ENCODE data around the gene ZFAND5. TPM values are rescaled to one million over a fixed set of nuclear protein-coding genes. Genes with fewer than 3 reads are reported as not detected.

ZFAND5 gene
- total and polyA plus RNA-seq, 2 of the 13 experiments (the other 11 are each of a cell fraction or from before 2014, with no cell fraction given) = 53.4 to 60.2 TPM

DNA sequence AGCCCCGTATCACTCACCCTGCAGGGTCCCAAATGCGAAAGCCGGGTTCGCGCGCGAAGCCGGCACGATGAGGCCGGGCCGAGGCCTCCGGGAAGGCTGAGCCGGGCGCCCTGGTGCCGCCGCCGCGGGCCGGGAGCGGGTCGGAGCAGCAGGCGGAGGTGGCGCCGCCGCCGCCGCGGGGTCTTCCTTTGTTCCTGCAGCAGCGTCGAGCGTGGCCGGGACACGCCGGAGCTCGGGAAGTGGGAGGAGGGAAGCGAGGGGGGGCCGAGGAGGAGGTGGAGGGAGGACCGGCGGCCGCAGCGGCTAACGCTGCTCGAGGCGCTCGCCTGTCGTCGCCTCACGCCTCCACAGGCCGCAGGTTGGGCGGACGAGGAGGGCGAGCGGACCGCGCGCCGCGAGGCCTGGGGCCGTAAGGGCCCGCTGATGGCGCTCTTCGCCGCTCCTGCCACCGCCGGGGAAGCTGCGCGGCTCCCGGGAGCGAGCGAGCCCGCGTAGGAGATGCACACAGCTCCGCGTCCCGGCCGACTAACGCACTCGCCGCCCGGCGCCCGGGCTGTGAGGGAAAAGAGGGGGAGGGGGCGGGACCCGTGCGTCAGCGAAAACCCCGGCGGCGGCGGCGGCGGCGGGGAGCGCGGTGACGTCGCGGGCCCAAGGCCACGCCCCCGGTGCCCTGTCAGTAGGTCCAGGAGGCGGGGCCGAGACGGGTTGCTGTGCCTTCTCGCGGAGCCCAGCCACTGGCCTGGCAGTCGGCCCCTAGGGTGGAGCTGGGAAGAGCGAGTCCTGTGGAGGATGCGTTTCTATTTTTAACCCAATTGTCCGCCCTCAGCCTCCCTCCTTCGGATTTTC lies at the start of gene ZFAND5 (continued):
- TF ChIP-seq, protein P1, sequence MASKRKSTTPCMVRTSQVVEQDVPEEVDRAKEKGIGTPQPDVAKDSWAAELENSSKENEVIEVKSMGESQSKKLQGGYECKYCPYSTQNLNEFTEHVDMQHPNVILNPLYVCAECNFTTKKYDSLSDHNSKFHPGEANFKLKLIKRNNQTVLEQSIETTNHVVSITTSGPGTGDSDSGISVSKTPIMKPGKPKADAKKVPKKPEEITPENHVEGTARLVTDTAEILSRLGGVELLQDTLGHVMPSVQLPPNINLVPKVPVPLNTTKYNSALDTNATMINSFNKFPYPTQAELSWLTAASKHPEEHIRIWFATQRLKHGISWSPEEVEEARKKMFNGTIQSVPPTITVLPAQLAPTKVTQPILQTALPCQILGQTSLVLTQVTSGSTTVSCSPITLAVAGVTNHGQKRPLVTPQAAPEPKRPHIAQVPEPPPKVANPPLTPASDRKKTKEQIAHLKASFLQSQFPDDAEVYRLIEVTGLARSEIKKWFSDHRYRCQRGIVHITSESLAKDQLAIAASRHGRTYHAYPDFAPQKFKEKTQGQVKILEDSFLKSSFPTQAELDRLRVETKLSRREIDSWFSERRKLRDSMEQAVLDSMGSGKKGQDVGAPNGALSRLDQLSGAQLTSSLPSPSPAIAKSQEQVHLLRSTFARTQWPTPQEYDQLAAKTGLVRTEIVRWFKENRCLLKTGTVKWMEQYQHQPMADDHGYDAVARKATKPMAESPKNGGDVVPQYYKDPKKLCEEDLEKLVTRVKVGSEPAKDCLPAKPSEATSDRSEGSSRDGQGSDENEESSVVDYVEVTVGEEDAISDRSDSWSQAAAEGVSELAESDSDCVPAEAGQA (IDR thresholded peaks at IDR 0.05; ENCODE audit: low read depth) = peak; percentile 26; the same call in 1 of the 2 replicates
- TF ChIP-seq, protein P1 (CRISPR knock-in tag; IDR thresholded peaks at IDR 0.05; ENCODE audit: borderline replicate concordance) = no peak
- TF ChIP-seq ZNF558 (CRISPR knock-in tag; IDR thresholded peaks at IDR 0.05; ENCODE audit: borderline replicate concordance) (no peak), ZNF3 (CRISPR knock-in tag; IDR thresholded peaks at IDR 0.05) (no peak), TBX2 (CRISPR knock-in tag; IDR thresholded peaks at IDR 0.05; ENCODE audit: borderline replicate concordance) (peak; percentile 83), CCAR2 (optimal IDR thresholded peaks at IDR 0.05; ENCODE audit: low read depth, low read length) (no peak), MNT (IDR thresholded peaks at IDR 0.05) (no peak; the same call in 1 of the 2 replicates), STAG1 (CRISPR knock-in tag; IDR thresholded peaks at IDR 0.05) (no peak), MAFG (CRISPR knock-in tag; IDR thresholded peaks at IDR 0.05) (peak; percentile 79), KDM5A (IDR thresholded peaks at IDR 0.05; ENCODE audit: borderline replicate concordance, low read length) (no peak), DPF2 (CRISPR knock-in tag; IDR thresholded peaks at IDR 0.05; ENCODE audit: borderline replicate concordance, low read depth) (no peak), ZNF564 (CRISPR knock-in tag; IDR thresholded peaks at IDR 0.05) (peak; percentile 46; the same call in 1 of the 2 replicates), U2AF2 (IDR thresholded peaks at IDR 0.05; ENCODE audit: low read depth, low read length) (no peak), ZSCAN12 (CRISPR knock-in tag; IDR thresholded peaks at IDR 0.05) (peak; percentile 26; the same call in 1 of the 2 replicates)
- TF ChIP-seq, protein P2, sequence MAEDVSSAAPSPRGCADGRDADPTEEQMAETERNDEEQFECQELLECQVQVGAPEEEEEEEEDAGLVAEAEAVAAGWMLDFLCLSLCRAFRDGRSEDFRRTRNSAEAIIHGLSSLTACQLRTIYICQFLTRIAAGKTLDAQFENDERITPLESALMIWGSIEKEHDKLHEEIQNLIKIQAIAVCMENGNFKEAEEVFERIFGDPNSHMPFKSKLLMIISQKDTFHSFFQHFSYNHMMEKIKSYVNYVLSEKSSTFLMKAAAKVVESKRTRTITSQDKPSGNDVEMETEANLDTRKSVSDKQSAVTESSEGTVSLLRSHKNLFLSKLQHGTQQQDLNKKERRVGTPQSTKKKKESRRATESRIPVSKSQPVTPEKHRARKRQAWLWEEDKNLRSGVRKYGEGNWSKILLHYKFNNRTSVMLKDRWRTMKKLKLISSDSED (CRISPR knock-in tag; IDR thresholded peaks at IDR 0.05) = no peak
- TF ChIP-seq, protein P3, sequence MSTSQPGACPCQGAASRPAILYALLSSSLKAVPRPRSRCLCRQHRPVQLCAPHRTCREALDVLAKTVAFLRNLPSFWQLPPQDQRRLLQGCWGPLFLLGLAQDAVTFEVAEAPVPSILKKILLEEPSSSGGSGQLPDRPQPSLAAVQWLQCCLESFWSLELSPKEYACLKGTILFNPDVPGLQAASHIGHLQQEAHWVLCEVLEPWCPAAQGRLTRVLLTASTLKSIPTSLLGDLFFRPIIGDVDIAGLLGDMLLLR (CRISPR knock-in tag; IDR thresholded peaks at IDR 0.05) = peak; percentile 67; the same call in 1 of the 2 replicates
- TF ChIP-seq, protein P4, sequence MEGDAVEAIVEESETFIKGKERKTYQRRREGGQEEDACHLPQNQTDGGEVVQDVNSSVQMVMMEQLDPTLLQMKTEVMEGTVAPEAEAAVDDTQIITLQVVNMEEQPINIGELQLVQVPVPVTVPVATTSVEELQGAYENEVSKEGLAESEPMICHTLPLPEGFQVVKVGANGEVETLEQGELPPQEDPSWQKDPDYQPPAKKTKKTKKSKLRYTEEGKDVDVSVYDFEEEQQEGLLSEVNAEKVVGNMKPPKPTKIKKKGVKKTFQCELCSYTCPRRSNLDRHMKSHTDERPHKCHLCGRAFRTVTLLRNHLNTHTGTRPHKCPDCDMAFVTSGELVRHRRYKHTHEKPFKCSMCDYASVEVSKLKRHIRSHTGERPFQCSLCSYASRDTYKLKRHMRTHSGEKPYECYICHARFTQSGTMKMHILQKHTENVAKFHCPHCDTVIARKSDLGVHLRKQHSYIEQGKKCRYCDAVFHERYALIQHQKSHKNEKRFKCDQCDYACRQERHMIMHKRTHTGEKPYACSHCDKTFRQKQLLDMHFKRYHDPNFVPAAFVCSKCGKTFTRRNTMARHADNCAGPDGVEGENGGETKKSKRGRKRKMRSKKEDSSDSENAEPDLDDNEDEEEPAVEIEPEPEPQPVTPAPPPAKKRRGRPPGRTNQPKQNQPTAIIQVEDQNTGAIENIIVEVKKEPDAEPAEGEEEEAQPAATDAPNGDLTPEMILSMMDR (CRISPR knock-in tag; IDR thresholded peaks at IDR 0.05) = no peak

All from HepG2 (cell line).